HEK293 (cell line): ENCODE measurements around the gene PDE4A.

Experiments used
- CTCF ChIA-PET: fragments of 350-600 bp; formaldehyde crosslinking; extraction: SDS; loops from one replicate; lab custom pipeline; 2021; ENCODE audit warnings: antibody characterized with exemption; lab: Yijun Ruan, JAX
- POLR2A ChIA-PET: fragments of 300-600 bp; formaldehyde crosslinking; extraction: SDS; loops from one replicate; lab custom pipeline; 2020; ENCODE audit warnings: antibody characterized with exemption, inconsistent platforms; lab: Yijun Ruan, JAX
- H3K27ac ChIP-seq: fragments of 200-500 bp; sonication (Bioruptor generic); 2 replicates; pipeline ENCODE4 v1.5.1; 2014; ENCODE audit warnings: low read depth, low read length, control low read depth, inconsistent platforms; ENCODE audit errors: extremely low read depth
- H3K36me3 ChIP-seq, 2 experiments: fragments of 200-500 bp in 1 of 2; sonication (Bioruptor generic) in 1 of 2; 1 replicate in 1 of 2; 2 replicates in 1 of 2; pipeline ENCODE4 v1.5.1; 2014 to 2017; ENCODE audit warnings: inconsistent platforms in 2 of 2, low read length in 2 of 2; ENCODE audit not compliant: control insufficient read depth in 2 of 2, insufficient read depth in 1 of 2
- H3K4me1 ChIP-seq: fragments of 200-500 bp; sonication (Bioruptor generic); 2 replicates; pipeline ENCODE4 v1.5.1; 2014; ENCODE audit warnings: mild to moderate bottlenecking, low read length, inconsistent platforms; ENCODE audit not compliant: control insufficient read depth, insufficient read depth
- H3K4me3 ChIP-seq: 2 replicates; pipeline ENCODE4 v1.5.1; 2011; ENCODE audit warnings: low read depth, mild to moderate bottlenecking, control low read depth, low read length, moderate library complexity
- H3K9me3 ChIP-seq: fragments of 200-500 bp; sonication (Bioruptor generic); 2 replicates; pipeline ENCODE4 v1.5.1; 2014; ENCODE audit warnings: low read depth, low read length, inconsistent platforms; ENCODE audit not compliant: control insufficient read depth, insufficient read depth
- GLIS2 ChIP-seq: fragments of 450-650 bp; formaldehyde crosslinking; IDR thresholded peaks from 2 replicates; pipeline ENCODE4 v1.5.1; 2016; ENCODE audit warnings: missing biosample characterization, missing genetic modification characterization
- HOXA7 ChIP-seq: sonication (generic); formaldehyde crosslinking; IDR thresholded peaks from 2 replicates; pipeline ENCODE4 v1.8.1; 2022; ENCODE audit warnings: missing genetic modification reagents, borderline replicate concordance
- KLF17 ChIP-seq: fragments of 450-650 bp; formaldehyde crosslinking; IDR thresholded peaks from 2 replicates; pipeline ENCODE4 v1.5.1; 2016; ENCODE audit warnings: missing biosample characterization, missing genetic modification characterization
- KLF7 ChIP-seq: fragments of 450-650 bp; formaldehyde crosslinking; IDR thresholded peaks from 2 replicates; pipeline ENCODE4 v1.5.1; 2016; ENCODE audit warnings: missing biosample characterization, missing genetic modification characterization, borderline replicate concordance
- KLF9 ChIP-seq: fragments of 450-650 bp; formaldehyde crosslinking; IDR thresholded peaks from 2 replicates; pipeline ENCODE4 v1.5.1; 2016; ENCODE audit warnings: missing biosample characterization, missing genetic modification characterization, low read depth
- MEIS1 ChIP-seq: sonication (generic); formaldehyde crosslinking; IDR thresholded peaks from 2 replicates; pipeline ENCODE4 v1.8.1; 2022; ENCODE audit warnings: missing genetic modification reagents, mild to moderate bottlenecking, borderline replicate concordance
- PATZ1 ChIP-seq: fragments of 450-650 bp; formaldehyde crosslinking; IDR thresholded peaks from 2 replicates; pipeline ENCODE4 v1.5.1; 2016; ENCODE audit warnings: missing biosample characterization, missing genetic modification characterization
- ZBTB48 ChIP-seq: fragments of 450-650 bp; formaldehyde crosslinking; IDR thresholded peaks from 2 replicates; pipeline ENCODE4 v1.5.1; 2016; ENCODE audit warnings: missing biosample characterization, missing genetic modification characterization
- ZEB2 ChIP-seq: fragments of 450-650 bp; formaldehyde crosslinking; IDR thresholded peaks from 2 replicates; pipeline ENCODE4 v1.5.1; 2016; ENCODE audit warnings: missing biosample characterization, missing genetic modification characterization
- ZNF114 ChIP-seq: fragments of 450-650 bp; formaldehyde crosslinking; IDR thresholded peaks from 2 replicates; pipeline ENCODE4 v1.5.0; 2017; ENCODE audit warnings: missing biosample characterization, missing genetic modification characterization
- ZNF239 ChIP-seq: fragments of 450-650 bp; formaldehyde crosslinking; IDR thresholded peaks from 2 replicates; pipeline ENCODE4 v1.5.1; 2016; ENCODE audit warnings: missing biosample characterization, missing genetic modification characterization
- ZNF274 ChIP-seq, 2 experiments: fragments of 200-500 bp in 1 of 2; fragments of 450-650 bp in 1 of 2; sonication (Bioruptor generic) in 1 of 2; formaldehyde crosslinking in 1 of 2; IDR thresholded peaks; 2 replicates each; pipeline versions ENCODE4 v1.5.1 to v1.6.1; 2014 to 2016; ENCODE audit warnings: borderline replicate concordance in 1 of 2, inconsistent platforms in 1 of 2, low read length in 1 of 2, missing biosample characterization in 1 of 2, missing genetic modification characterization in 1 of 2
- ZNF341 ChIP-seq: fragments of 450-650 bp; formaldehyde crosslinking; IDR thresholded peaks from 2 replicates; pipeline ENCODE4; 2016; ENCODE audit warnings: low read depth, missing biosample characterization, missing genetic modification characterization
- ZNF501 ChIP-seq: fragments of 450-650 bp; formaldehyde crosslinking; IDR thresholded peaks from 2 replicates; pipeline ENCODE4 v1.5.1; 2016; ENCODE audit warnings: missing biosample characterization, missing genetic modification characterization
- ZNF555 ChIP-seq: fragments of 450-650 bp; formaldehyde crosslinking; conservative IDR thresholded peaks from 2 replicates; pipeline ENCODE4 v1.5.1; 2017; ENCODE audit warnings: missing biosample characterization, mild to moderate bottlenecking, missing genetic modification characterization, inconsistent platforms
- ZNF596 ChIP-seq: fragments of 450-650 bp; IDR thresholded peaks from 2 replicates; pipeline ENCODE4 v1.5.0; 2018; ENCODE audit warnings: missing biosample characterization, mild to moderate bottlenecking, missing genetic modification characterization, moderate library complexity
- ZNF654 ChIP-seq: fragments of 450-650 bp; formaldehyde crosslinking; IDR thresholded peaks from 2 replicates; pipeline ENCODE4 v1.5.1; 2016; ENCODE audit warnings: low read depth, missing biosample characterization, missing genetic modification characterization
- ZNF670 ChIP-seq: fragments of 450-650 bp; formaldehyde crosslinking; IDR thresholded peaks from 2 replicates; pipeline ENCODE4 v1.5.1; 2016; ENCODE audit warnings: missing biosample characterization, missing genetic modification characterization, low read depth
- TF ChIP-seq, protein P1 (sequence below): fragments of 450-650 bp; formaldehyde crosslinking; IDR thresholded peaks from 2 replicates; pipeline ENCODE4 v1.5.1; 2017; ENCODE audit warnings: missing biosample characterization, missing genetic modification characterization
- TF ChIP-seq, protein P2 (sequence below): fragments of 450-650 bp; formaldehyde crosslinking; IDR thresholded peaks from 2 replicates; pipeline ENCODE4 v1.5.1; 2016; ENCODE audit warnings: missing biosample characterization, missing genetic modification characterization
- TF ChIP-seq, protein P3 (sequence below): fragments of 450-650 bp; formaldehyde crosslinking; IDR thresholded peaks from 2 replicates; pipeline ENCODE4 v1.5.1; 2016; ENCODE audit warnings: missing biosample characterization, missing genetic modification characterization, low read depth

PDE4A gene

GRCh38 chr19:10419200-10419645 lies 1.1 kb upstream of the PDE4A start (continued):
- peak; percentile 92 for TF ChIP-seq PATZ1 (tag by site-specific recombination)
- TF ChIP-seq, protein P1, sequence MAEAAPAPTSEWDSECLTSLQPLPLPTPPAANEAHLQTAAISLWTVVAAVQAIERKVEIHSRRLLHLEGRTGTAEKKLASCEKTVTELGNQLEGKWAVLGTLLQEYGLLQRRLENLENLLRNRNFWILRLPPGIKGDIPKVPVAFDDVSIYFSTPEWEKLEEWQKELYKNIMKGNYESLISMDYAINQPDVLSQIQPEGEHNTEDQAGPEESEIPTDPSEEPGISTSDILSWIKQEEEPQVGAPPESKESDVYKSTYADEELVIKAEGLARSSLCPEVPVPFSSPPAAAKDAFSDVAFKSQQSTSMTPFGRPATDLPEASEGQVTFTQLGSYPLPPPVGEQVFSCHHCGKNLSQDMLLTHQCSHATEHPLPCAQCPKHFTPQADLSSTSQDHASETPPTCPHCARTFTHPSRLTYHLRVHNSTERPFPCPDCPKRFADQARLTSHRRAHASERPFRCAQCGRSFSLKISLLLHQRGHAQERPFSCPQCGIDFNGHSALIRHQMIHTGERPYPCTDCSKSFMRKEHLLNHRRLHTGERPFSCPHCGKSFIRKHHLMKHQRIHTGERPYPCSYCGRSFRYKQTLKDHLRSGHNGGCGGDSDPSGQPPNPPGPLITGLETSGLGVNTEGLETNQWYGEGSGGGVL, result peak; percentile 94
- peak; percentile 33 for TF ChIP-seq ZNF341 (tag by site-specific recombination)
- peak; percentile 82; the same call in 1 of the 2 replicates for TF ChIP-seq ZNF596 (tag by site-specific recombination)
- TF ChIP-seq GLIS2 (tag by site-specific recombination), result peak; percentile 78
- TF ChIP-seq, protein P2, sequence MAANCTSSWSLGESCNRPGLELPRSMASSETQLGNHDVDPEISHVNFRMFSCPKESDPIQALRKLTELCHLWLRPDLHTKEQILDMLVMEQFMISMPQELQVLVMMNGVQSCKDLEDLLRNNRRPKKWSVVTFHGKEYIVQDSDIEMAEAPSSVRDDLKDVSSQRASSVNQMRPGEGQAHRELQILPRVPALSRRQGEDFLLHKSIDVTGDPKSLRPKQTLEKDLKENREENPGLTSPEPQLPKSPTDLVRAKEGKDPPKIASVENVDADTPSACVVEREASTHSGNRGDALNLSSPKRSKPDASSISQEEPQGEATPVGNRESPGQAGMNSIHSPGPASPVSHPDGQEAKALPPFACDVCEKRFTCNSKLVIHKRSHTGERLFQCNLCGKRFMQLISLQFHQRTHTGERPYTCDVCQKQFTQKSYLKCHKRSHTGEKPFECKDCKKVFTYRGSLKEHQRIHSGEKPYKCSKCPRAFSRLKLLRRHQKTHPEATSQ (tag by site-specific recombination), result no peak
- 0 out of 2 replicates have a peak, but pooled peaks have one; percentile 48 for TF ChIP-seq KLF7 (tag by site-specific recombination)
- TF ChIP-seq ZBTB48, result no peak

DNA sequence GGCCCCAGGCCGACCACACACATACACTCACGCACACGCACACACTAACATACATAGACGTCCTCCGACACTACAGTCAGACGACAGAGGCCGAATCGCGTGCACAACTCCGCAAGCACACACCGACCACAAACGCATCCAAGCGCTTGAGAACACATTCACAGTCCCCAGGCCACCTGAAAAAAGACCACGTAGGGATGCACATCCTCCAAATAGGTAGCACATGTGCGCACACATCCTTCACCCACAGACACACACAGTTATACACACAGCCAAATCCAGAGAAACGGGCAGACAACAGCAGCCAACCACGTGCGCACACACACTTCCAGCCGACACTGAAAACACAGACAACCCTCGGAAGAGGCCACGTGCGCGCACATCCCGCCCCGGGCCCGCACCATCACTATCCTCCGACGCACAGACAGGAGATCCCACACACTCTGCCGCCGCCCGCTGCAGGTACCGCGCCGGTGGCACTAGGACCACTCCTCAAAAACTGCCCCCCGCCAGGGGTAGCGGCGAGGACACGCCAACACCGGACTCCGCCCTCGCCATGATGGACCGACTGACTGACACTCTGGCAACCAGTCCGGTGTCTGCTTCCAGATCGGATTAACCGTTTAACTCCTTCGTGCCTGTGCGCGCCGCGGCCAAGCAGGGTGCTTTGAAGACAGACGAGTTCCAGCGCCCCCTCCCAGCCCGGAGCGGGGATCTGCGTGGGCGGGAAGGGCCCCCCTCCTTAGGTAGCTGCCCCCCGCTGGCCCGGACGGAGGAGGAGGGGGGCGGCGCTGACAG lies 493 bp upstream of the PDE4A start:
- Histone ChIP-seq H3K4me1 (0 out of 2 replicates have a peak, but pooled peaks cover 8% of the 10 kb centered on the region), H3K9me3 (no peaks in the 10 kb centered on the region), H3K27ac (no peak overlapping the region), H3K4me3 (peak overlapping the region; percentile 34), H3K36me3 (no peaks in the 10 kb centered on the region)
- CTCF ChIA-PET, result interaction anchor here (0.7 to 9.1 kb wide), 5 partner anchors 8 to 1687 kb away, joined by 3 to 193 read pairs (median 4); partner anchors contain the start of gene CDC37
- POLR2A ChIA-PET, result interaction anchor here (0.5 to 2.1 kb wide), 4 partner anchors 16 to 287 kb away, joined by 3 to 7 read pairs (median 4); partner anchors contain the start of genes CDC37 and TYK2
- TF ChIP-seq ZNF670 (tag by site-specific recombination), result no peak
- no peak for TF ChIP-seq ZNF274 (IDR thresholded peaks at IDR 0.05; ENCODE audit: low read length)
- TF ChIP-seq ZNF274 (tag by site-specific recombination; IDR thresholded peaks at IDR 0.05; ENCODE audit: borderline replicate concordance), result no peak
- TF ChIP-seq, protein P3, sequence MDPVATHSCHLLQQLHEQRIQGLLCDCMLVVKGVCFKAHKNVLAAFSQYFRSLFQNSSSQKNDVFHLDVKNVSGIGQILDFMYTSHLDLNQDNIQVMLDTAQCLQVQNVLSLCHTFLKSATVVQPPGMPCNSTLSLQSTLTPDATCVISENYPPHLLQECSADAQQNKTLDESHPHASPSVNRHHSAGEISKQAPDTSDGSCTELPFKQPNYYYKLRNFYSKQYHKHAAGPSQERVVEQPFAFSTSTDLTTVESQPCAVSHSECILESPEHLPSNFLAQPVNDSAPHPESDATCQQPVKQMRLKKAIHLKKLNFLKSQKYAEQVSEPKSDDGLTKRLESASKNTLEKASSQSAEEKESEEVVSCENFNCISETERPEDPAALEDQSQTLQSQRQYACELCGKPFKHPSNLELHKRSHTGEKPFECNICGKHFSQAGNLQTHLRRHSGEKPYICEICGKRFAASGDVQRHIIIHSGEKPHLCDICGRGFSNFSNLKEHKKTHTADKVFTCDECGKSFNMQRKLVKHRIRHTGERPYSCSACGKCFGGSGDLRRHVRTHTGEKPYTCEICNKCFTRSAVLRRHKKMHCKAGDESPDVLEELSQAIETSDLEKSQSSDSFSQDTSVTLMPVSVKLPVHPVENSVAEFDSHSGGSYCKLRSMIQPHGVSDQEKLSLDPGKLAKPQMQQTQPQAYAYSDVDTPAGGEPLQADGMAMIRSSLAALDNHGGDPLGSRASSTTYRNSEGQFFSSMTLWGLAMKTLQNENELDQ (tag by site-specific recombination), result no peak
- TF ChIP-seq ZNF555 (tag by site-specific recombination), result no peak
- TF ChIP-seq PATZ1 (tag by site-specific recombination), result peak; percentile 66; the same call in 1 of the 2 replicates
- TF ChIP-seq ZNF654, result no peak
- peak; percentile 2; the same call in 1 of the 2 replicates for TF ChIP-seq GLIS2 (tag by site-specific recombination)
- no peak for TF ChIP-seq HOXA7
- peak; percentile 97 for TF ChIP-seq ZEB2 (tag by site-specific recombination)
- TF ChIP-seq ZNF501 (tag by site-specific recombination), result peak; percentile 69; the same call in 1 of the 2 replicates
- peak; percentile 80 for TF ChIP-seq KLF17
- no peak for TF ChIP-seq ZNF239
- TF ChIP-seq MEIS1 (CRISPR knock-in tag), result no peak
- TF ChIP-seq ZNF114 (tag by site-specific recombination), result no peak
- TF ChIP-seq KLF9 (tag by site-specific recombination), result peak; percentile 74
